Smooth muscle cell (in vitro differentiated cells): ENCODE measurements around the gene METTL4. TPM values are rescaled to one million over a fixed set of nuclear protein-coding genes. Genes with fewer than 3 reads are reported as not detected.

ENCODE experiments used
- DNase-seq: peaks from one replicate; lab custom pipeline; 2025; ENCODE audit not compliant: unreplicated experiment; lab: John Stamatoyannopoulos, UW
- H2AFZ ChIP-seq: fragments of 200-600 bp; sonication (generic); 2 replicates; pipeline ENCODE4 v1.6.0; 2016; ENCODE audit warnings: antibody characterized with exemption, low read depth, mild to moderate bottlenecking
- H3F3A ChIP-seq: fragments of 200-600 bp; sonication (generic); 2 replicates; pipeline ENCODE4 v1.6.0; 2017; ENCODE audit warnings: antibody characterized with exemption, low read depth
- H3K27ac ChIP-seq: fragments of 200-600 bp; sonication (generic); 2 replicates; pipeline ENCODE4 v1.5.1; 2016; ENCODE audit warnings: low read depth, mild to moderate bottlenecking
- H3K27me3 ChIP-seq: fragments of 200-600 bp; sonication (generic); 2 replicates; pipeline ENCODE4 v1.6.1; 2016; ENCODE audit warnings: low read depth, mild to moderate bottlenecking
- H3K36me3 ChIP-seq: fragments of 200-600 bp; sonication (generic); 2 replicates; pipeline ENCODE4 v1.5.1; 2016; ENCODE audit warnings: low read depth
- H3K4me1 ChIP-seq: fragments of 200-600 bp; sonication (generic); 2 replicates; pipeline ENCODE4 v1.5.1; 2016; ENCODE audit warnings: low read depth
- H3K4me2 ChIP-seq: fragments of 200-600 bp; sonication (generic); 2 replicates; pipeline ENCODE4 v1.6.0; 2016; ENCODE audit warnings: mild to moderate bottlenecking
- H3K4me3 ChIP-seq: fragments of 200-600 bp; sonication (generic); 2 replicates; pipeline ENCODE4 v1.5.1; 2016; ENCODE audit warnings: mild to moderate bottlenecking
- H3K79me2 ChIP-seq: fragments of 200-600 bp; sonication (generic); 2 replicates; pipeline ENCODE4 v1.6.0; 2016; ENCODE audit warnings: low read depth, mild to moderate bottlenecking
- H3K9ac ChIP-seq: fragments of 200-600 bp; sonication (generic); 2 replicates; pipeline ENCODE4 v1.6.0; 2016; ENCODE audit warnings: low read depth
- H3K9me3 ChIP-seq: fragments of 200-600 bp; sonication (generic); replicated peaks from 2 replicates; pipeline ENCODE4 v1.5.1; 2016; ENCODE audit warnings: low read depth
- H4K20me1 ChIP-seq: fragments of 200-600 bp; sonication (generic); 2 replicates; pipeline ENCODE4 v1.6.0; 2016; ENCODE audit warnings: low read depth
- CTCF ChIP-seq: fragments of 200-600 bp; sonication (generic); IDR thresholded peaks from 2 replicates; pipeline ENCODE4 v1.5.1; 2017; ENCODE audit warnings: borderline replicate concordance, mild to moderate bottlenecking, antibody characterized with exemption; ENCODE audit not compliant: insufficient read depth, poor library complexity, severe bottlenecking
- WGBS: methylation state at CpG from one replicate; pipeline ENCODE4 v1.1.7; 2016; ENCODE audit warnings: low lambda C conversion rate; 5-methylcytosine and 5-hydroxymethylcytosine counted together
- polyA plus RNA-seq: library from polyadenylated mRNA; unstranded; fragments of >200 nt; fragmentation: Nextera tagmentation; extraction: Ambion mirVana; gene quantifications from 2 replicates; pipeline ENCODE4 v1.2.1, GENCODE V29; 2016
- total RNA-seq: library from RNA; depleted of rRNA; stranded (reverse); fragments of >200 nt; gene quantifications from 2 replicates; pipeline ENCODE4 v1.2.3, GENCODE V29; 2014

METTL4 gene
- total and polyA plus RNA-seq, 2 experiments from 2014 or later, result 8.2 to 27.7 TPM

GRCh38 chr18:2502394-2502793 is 68.9 kb downstream of the METTL4 start:
- Histone ChIP-seq H3K4me1 (no peaks in the 10 kb centered on the region), H4K20me1 (no peaks in the 10 kb centered on the region)
- 78% methylated on average over 3 of the region's 3 CpGs for WGBS

DNA sequence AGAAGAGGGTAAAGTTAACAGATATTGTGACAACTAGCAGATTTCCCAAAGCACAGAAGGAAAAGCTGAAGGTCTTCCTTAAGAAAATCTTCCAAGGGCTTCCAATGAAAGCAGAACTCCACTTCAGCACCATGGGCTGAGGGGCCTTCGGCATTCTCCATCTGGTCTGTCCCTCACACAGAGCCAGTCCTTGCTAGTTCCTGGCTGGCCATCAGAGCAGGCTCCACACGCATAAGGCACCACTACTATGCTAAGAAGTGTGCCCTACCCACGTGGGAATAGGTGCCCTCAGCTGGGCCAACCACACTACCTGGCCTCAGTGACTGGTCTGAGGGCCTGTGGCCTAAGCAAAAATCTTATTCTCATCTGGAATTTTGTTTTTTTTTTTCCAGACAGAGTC is 73.5 kb downstream of the METTL4 start:
- Histone ChIP-seq H3K36me3 (no peaks in the 10 kb centered on the region), H3K9me3 (no peaks in the 10 kb centered on the region), H3K4me1 (no peaks in the 10 kb centered on the region), H3K27ac (no peak overlapping the region), H3K4me3 (no peak overlapping the region), H4K20me1 (no peaks in the 10 kb centered on the region), H3K79me2 (no peaks in the 10 kb centered on the region), H3K27me3 (no peaks in the 10 kb centered on the region), H3F3A (no peaks in the 10 kb centered on the region), H3K4me2 (no peak overlapping the region), H2AFZ (no peak overlapping the region), H3K9ac (no peak overlapping the region)
- WGBS, result 90% methylated on average over 3 of the region's 3 CpGs
- no peak for DNase-seq
- no peak for TF ChIP-seq CTCF

More at GRCh38 chr18:2502394-2502793, 68.9 kb downstream of the METTL4 start:
- Histone ChIP-seq H3K27ac (no peak overlapping the region), H3K9me3 (no peaks in the 10 kb centered on the region), H3K36me3 (no peaks in the 10 kb centered on the region), H3K9ac (no peak overlapping the region), H3K27me3 (no peaks in the 10 kb centered on the region), H3K79me2 (no peaks in the 10 kb centered on the region), H3K4me3 (no peak overlapping the region), H2AFZ (no peak overlapping the region), H3K4me2 (no peak overlapping the region), H3F3A (no peaks in the 10 kb centered on the region)
- TF ChIP-seq CTCF, result no peak
- no peak for DNase-seq

- Histone ChIP-seq H3K9me3 (no peaks in the 10 kb centered on the region), H3K27ac (no peak overlapping the region), H3K27me3 (no peaks in the 10 kb centered on the region), H3K9ac (no peak overlapping the region), H4K20me1 (no peaks in the 10 kb centered on the region), H3K4me1 (no peaks in the 10 kb centered on the region), H3K36me3 (no peaks in the 10 kb centered on the region), H2AFZ (no peak overlapping the region), H3K4me2 (no peak overlapping the region), H3K79me2 (no peaks in the 10 kb centered on the region), H3K4me3 (no peak overlapping the region), H3F3A (no peaks in the 10 kb centered on the region)
- no peak for TF ChIP-seq CTCF
- 87% methylated on average over 1 of the region's 1 CpG for WGBS
- no peak for DNase-seq
Observed at GRCh38 chr18:2495381-2495780, 75.9 kb downstream of the METTL4 start.

GRCh38 chr18:2494921-2495320 is 76.4 kb downstream of the METTL4 start:
- no peaks in the 10 kb centered on the region for H4K20me1 ChIP-seq
- 74% methylated on average over 4 of the region's 4 CpGs for WGBS
- TF ChIP-seq CTCF, result no peak
- H3K27me3 ChIP-seq, result no peaks in the 10 kb centered on the region
- H3K36me3 ChIP-seq, result no peaks in the 10 kb centered on the region
- no peak overlapping the region for H3K4me3 ChIP-seq
- H3K4me2 ChIP-seq, result no peak overlapping the region
- H3K9me3 ChIP-seq, result no peaks in the 10 kb centered on the region
- H3K9ac ChIP-seq, result no peak overlapping the region
- no peaks in the 10 kb centered on the region for H3K4me1 ChIP-seq
- no peak for DNase-seq
- H2AFZ ChIP-seq, result no peak overlapping the region
- H3K27ac ChIP-seq, result no peak overlapping the region
- H3F3A ChIP-seq, result no peaks in the 10 kb centered on the region
- H3K79me2 ChIP-seq, result no peaks in the 10 kb centered on the region
